ENCODE measurements around the gene KRT77.

- no peak for TF ChIP-seq POLR2AphosphoS5 (IDR thresholded peaks at IDR 0.05; ENCODE audit: low read depth, low read length)
- no peak for TF ChIP-seq TAF1 (IDR thresholded peaks at IDR 0.05; ENCODE audit: borderline replicate concordance, insufficient read depth, low read length)
- TF ChIP-seq SIN3A (IDR thresholded peaks at IDR 0.05; ENCODE audit: borderline replicate concordance, insufficient read depth, low read length): no peak
These were observed 17.1 kb upstream of the KRT77 start for GRCh38 chr12:52720365-52720886.
